SK-N-SH (cell line): ENCODE measurements around the gene SMARCC2. TPM values are rescaled to one million over a fixed set of nuclear protein-coding genes. Genes with fewer than 3 reads are reported as not detected.

Experiments used
- CTCF ChIA-PET: fragments of 300-600, 350-600 bp; formaldehyde crosslinking; extraction: SDS; loops from one replicate; lab custom pipeline; 2021; lab: Yijun Ruan, JAX
- POLR2A ChIA-PET: fragments of 350-600 bp; sonication (Branson Sonifier 250); formaldehyde crosslinking; extraction: SDS; loops from one replicate; lab custom pipeline; 2020; ENCODE audit warnings: antibody characterized with exemption, inconsistent platforms; lab: Yijun Ruan, JAX
- DNase-seq: peaks from one replicate; pipeline ENCODE4 v3.0.0; 2012
- H2AFZ ChIP-seq: fragments of 200-600 bp; sonication (generic); 2 replicates; pipeline ENCODE4 v1.8.1; 2016; ENCODE audit warnings: antibody characterized with exemption, mild to moderate bottlenecking, low read depth
- H3F3A ChIP-seq: fragments of 200-600 bp; sonication (generic); replicated peaks from 2 replicates; pipeline ENCODE3; 2016; ENCODE audit warnings: antibody characterized with exemption, mild to moderate bottlenecking; ENCODE audit not compliant: insufficient read depth
- H3K27ac ChIP-seq, 2 experiments: fragments of 200-500 bp in 1 of 2; fragments of 200-600 bp in 1 of 2; sonication (Bioruptor generic) in 1 of 2; sonication (generic), shearing (Covaris generic) in 1 of 2; 2 replicates each; pipeline versions ENCODE4 v1.5.1 to v1.6.1; 2014 to 2016; ENCODE audit warnings: low read depth in 2 of 2, inconsistent platforms in 1 of 2, low read length in 1 of 2, mild to moderate bottlenecking in 1 of 2, mixed read lengths in 1 of 2
- H3K27me3 ChIP-seq: fragments of 200-600 bp; sonication (generic), shearing (Covaris generic); 2 replicates; pipeline ENCODE4 v1.6.1; 2016; ENCODE audit warnings: mixed run types; ENCODE audit not compliant: insufficient read depth
- H3K36me3 ChIP-seq, 2 experiments: fragments of 200-500 bp in 1 of 2; fragments of 200-600 bp in 1 of 2; sonication (Bioruptor generic) in 1 of 2; sonication (generic) in 1 of 2; replicated peaks in 1 of 2; 2 replicates each; pipeline versions ENCODE3 to v1.5.1; 2014 to 2016; ENCODE audit warnings: low read length in 1 of 2, mild to moderate bottlenecking in 1 of 2; ENCODE audit not compliant: insufficient read depth in 2 of 2, control insufficient read depth in 1 of 2
- H3K4me1 ChIP-seq, 2 experiments: fragments of 200-500 bp in 1 of 2; fragments of 200-600 bp in 1 of 2; sonication (Bioruptor generic) in 1 of 2; sonication (generic), shearing (Covaris generic) in 1 of 2; 2 replicates each; pipeline versions ENCODE4 v1.5.1 to v1.6.1; 2014 to 2016; ENCODE audit warnings: low read depth in 1 of 2, low read length in 1 of 2, mixed run types in 1 of 2; ENCODE audit not compliant: insufficient read depth in 2 of 2, control insufficient read depth in 1 of 2
- H3K4me2 ChIP-seq: fragments of 200-600 bp; sonication (generic), shearing (Covaris generic); 2 replicates; pipeline ENCODE4 v1.6.1; 2017; ENCODE audit warnings: mixed run types
- H3K4me3 ChIP-seq, 2 experiments: fragments of 200-500 bp in 1 of 2; fragments of 200-600 bp in 1 of 2; sonication (Bioruptor generic) in 1 of 2; sonication (generic), shearing (Covaris generic) in 1 of 2; 2 replicates each; pipeline versions ENCODE4 v1.5.1 to v1.8.1; 2014 to 2016; ENCODE audit warnings: low read depth in 2 of 2, inconsistent platforms in 1 of 2, low read length in 1 of 2, mild to moderate bottlenecking in 1 of 2, mixed read lengths in 1 of 2, moderate library complexity in 1 of 2
- H3K79me2 ChIP-seq: fragments of 200-600 bp; sonication (generic); 2 replicates; pipeline ENCODE4 v1.8.1; 2017; ENCODE audit warnings: mild to moderate bottlenecking; ENCODE audit not compliant: insufficient read depth
- H3K9ac ChIP-seq: fragments of 200-600 bp; sonication (generic); 2 replicates; pipeline ENCODE4 v1.6.1; 2017; ENCODE audit warnings: mixed run types
- H3K9me2 ChIP-seq: fragments of 200-600 bp; sonication (generic); 2 replicates; pipeline ENCODE4 v1.6.1; 2017; ENCODE audit warnings: mixed run types
- H3K9me3 ChIP-seq: fragments of 200-600 bp; sonication (generic); 2 replicates; pipeline ENCODE4 v1.6.1; 2017; ENCODE audit warnings: mixed run types, mild to moderate bottlenecking, moderate library complexity
- H4K20me1 ChIP-seq: fragments of 200-600 bp; sonication (generic); 2 replicates; pipeline ENCODE4 v1.6.1; 2017; ENCODE audit warnings: mild to moderate bottlenecking, mixed run types; ENCODE audit not compliant: insufficient read depth
- CTCF ChIP-seq: fragments of 200-600 bp; sonication (generic); IDR thresholded peaks from 2 replicates; pipeline ENCODE4 v1.6.1; 2017; ENCODE audit warnings: antibody characterized with exemption, mild to moderate bottlenecking, moderate library complexity
- EZH2phosphoT487 ChIP-seq: fragments of 200-600 bp; sonication (generic); IDR thresholded peaks from 2 replicates; pipeline ENCODE4 v1.6.1; 2017; ENCODE audit warnings: low read depth, mixed run types, mild to moderate bottlenecking, antibody characterized with exemption, moderate library complexity, borderline replicate concordance
- FOSL2 ChIP-seq: IDR thresholded peaks from 2 replicates; pipeline ENCODE4 v1.4.0; 2012; ENCODE audit warnings: low read depth, mild to moderate bottlenecking, moderate library complexity, borderline replicate concordance
- GABPA ChIP-seq: IDR thresholded peaks from 2 replicates; pipeline ENCODE4 v1.4.0; 2012; ENCODE audit warnings: low read depth, mild to moderate bottlenecking
- GATA2 ChIP-seq: sonication (generic); formaldehyde crosslinking; IDR thresholded peaks from 2 replicates; pipeline ENCODE4 v1.5.0; 2020; ENCODE audit warnings: mild to moderate bottlenecking, missing genetic modification reagents
- NFIC ChIP-seq: IDR thresholded peaks from 2 replicates; pipeline ENCODE4 v1.4.0; 2012; ENCODE audit warnings: borderline replicate concordance
- RAD21 ChIP-seq: IDR thresholded peaks from 2 replicates; pipeline ENCODE4 v1.6.1; 2012; ENCODE audit warnings: mild to moderate bottlenecking, low read length
- RCOR1 ChIP-seq: fragments of 150-350 bp; IDR thresholded peaks from 2 replicates; pipeline ENCODE4 v1.6.1; 2017; ENCODE audit warnings: antibody characterized with exemption, low read length
- RFX5 ChIP-seq: IDR thresholded peaks from 2 replicates; pipeline ENCODE4 v1.6.1; 2012; ENCODE audit warnings: mild to moderate bottlenecking, improper control_type of control experiment, low read length
- SIN3A ChIP-seq: IDR thresholded peaks from 2 replicates; pipeline ENCODE4 v1.6.1; 2012; ENCODE audit warnings: low read depth, mild to moderate bottlenecking, low read length, moderate library complexity, borderline replicate concordance
- TEAD4 ChIP-seq: IDR thresholded peaks from 2 replicates; pipeline ENCODE4 v1.4.0; 2012; ENCODE audit warnings: mild to moderate bottlenecking, borderline replicate concordance; ENCODE audit not compliant: insufficient read depth
- YY1 ChIP-seq: IDR thresholded peaks from 2 replicates; pipeline ENCODE4 v1.4.0; 2012; ENCODE audit warnings: low read depth, mild to moderate bottlenecking
- ZBTB33 ChIP-seq: IDR thresholded peaks from 2 replicates; pipeline ENCODE4 v1.4.0; 2012; ENCODE audit warnings: low read depth, borderline replicate concordance
- WGBS: methylation state at CpG from one replicate; pipeline ENCODE4 v1.1.6; 2017; ENCODE audit warnings: low lambda C conversion rate; 5-methylcytosine and 5-hydroxymethylcytosine counted together
- polyA plus RNA-seq, 3 experiments: library from polyadenylated mRNA; depleted of rRNA; stranded (reverse); fragments of >200 nt; gene quantifications; 2 replicates each; pipeline ENCODE4 v1.2.3, GENCODE V29; 2012
- TF ChIP-seq, protein P1 (sequence below): fragments of 150-350 bp; IDR thresholded peaks from 2 replicates; pipeline ENCODE4 v1.6.1; 2017; ENCODE audit warnings: antibody characterized with exemption, low read length, low read depth, borderline replicate concordance
- TF ChIP-seq, protein P2 (sequence below): IDR thresholded peaks from 2 replicates; pipeline ENCODE4 v1.4.0; 2012; ENCODE audit warnings: low read depth

Gene SMARCC2
- polyA plus RNA-seq, 1 of the 3 experiments (the other 2 are of a cell fraction) = 64.3 TPM

DNA sequence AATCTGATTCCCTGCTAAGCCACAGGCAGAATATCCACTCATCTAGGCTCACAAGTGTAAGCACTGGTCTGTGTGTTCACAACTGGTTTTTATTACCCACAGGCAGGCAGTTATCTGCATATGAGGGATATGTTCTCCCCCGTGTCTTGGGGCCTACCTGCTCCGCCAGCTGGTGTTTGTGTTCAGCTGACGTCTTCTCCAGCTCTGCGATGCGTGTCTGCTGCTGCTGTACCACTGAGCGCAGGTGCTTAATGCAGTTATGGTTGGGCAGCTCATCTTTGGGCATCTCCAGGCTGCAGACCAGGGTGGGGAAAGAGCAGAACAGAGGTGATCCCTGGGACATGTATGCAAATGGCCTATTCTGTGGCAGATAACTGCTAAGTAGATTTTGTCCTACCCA lies 18.7 kb upstream of the SMARCC2 start:
- H3K36me3 ChIP-seq = peaks cover 68% of the 10 kb centered on the region in 2 experiments
- CTCF ChIA-PET = interaction anchor here (0.7 to 7.3 kb wide), 6 partner anchors 14 to 256 kb away, joined by 3 to 123 read pairs (median 17); partner anchors contain the start of genes ANKRD52, COQ10A, RNF41 and SMARCC2
- H3K27ac ChIP-seq = no peak overlapping the region
- H3K9me2 ChIP-seq = no peaks in the 10 kb centered on the region
- no peaks in the 10 kb centered on the region for H3K27me3 ChIP-seq
- POLR2A ChIA-PET = interaction anchor here (3.8 kb wide), 1 partner anchor 13 kb away, joined by 23 read pairs; the partner anchor contains the start of gene RNF41
- DNase-seq = no peak
- 86% methylated on average over 6 of the region's 6 CpGs for WGBS
- no peaks in the 10 kb centered on the region for H3K9me3 ChIP-seq
- TF ChIP-seq SIN3A = no peak
- TF ChIP-seq CTCF = no peak
- TF ChIP-seq EZH2phosphoT487 = no peak
- no peak for TF ChIP-seq ZBTB33
- TF ChIP-seq NFIC = no peak
- TF ChIP-seq RCOR1 = no peak
- no peak for TF ChIP-seq YY1
- TF ChIP-seq, all 33 proteins: peak for 0
- H3K4me2 ChIP-seq = no peak overlapping the region
- no peaks in the 10 kb centered on the region; the same call in 1 of the 2 replicates for H4K20me1 ChIP-seq
- H3K4me3 ChIP-seq = no peak overlapping the region
- H3F3A ChIP-seq = peaks cover 42% of the 10 kb centered on the region
- peaks cover 4% of the 10 kb centered on the region; the same call in 1 of the 2 replicates for H3K79me2 ChIP-seq
- no peaks in the 10 kb centered on the region; a peak in 1 of 4 replicates for H3K4me1 ChIP-seq
- H3K9ac ChIP-seq = no peak overlapping the region
- no peak overlapping the region for H2AFZ ChIP-seq

GRCh38 chr12:56206452-56207166 lies 17.3 kb upstream of the SMARCC2 start:
- Histone ChIP-seq H3K36me3 (peaks cover 54 to 58% of the 10 kb centered on the region in 2 experiments), H3K4me3 (no peak overlapping the region), H3K27me3 (no peaks in the 10 kb centered on the region), H2AFZ (no peak overlapping the region), H3K9ac (no peak overlapping the region), H3K27ac (peak overlapping the region in 1 of 2 experiments; percentile 29; a peak in 1 of 4 replicates), H4K20me1 (no peaks in the 10 kb centered on the region; the same call in 1 of the 2 replicates), H3K9me2 (no peaks in the 10 kb centered on the region), H3F3A (peaks cover 46% of the 10 kb centered on the region), H3K79me2 (no peaks in the 10 kb centered on the region; the same call in 1 of the 2 replicates), H3K4me1 (no peaks in the 10 kb centered on the region; a peak in 1 of 4 replicates), H3K9me3 (no peaks in the 10 kb centered on the region), H3K4me2 (no peak overlapping the region)
- ChIA-PET POLR2A (interaction anchor here (0.6 to 3.8 kb wide), 3 partner anchors 15 to 140 kb away, joined by 3 to 23 read pairs (median 8); partner anchors contain the start of gene RNF41), CTCF (interaction anchor here (0.5 to 7.3 kb wide), 25 partner anchors 8 to 523 kb away, joined by 3 to 123 read pairs (median 3); partner anchors contain the start of genes ANKRD52, COQ10A, MYL6B and RNF41)
- DNase-seq = peak; percentile 67
- 73% methylated on average over 13 of the region's 14 CpGs for WGBS
- TF ChIP-seq GABPA (no peak), CTCF (peak; percentile 66), RFX5 (no peak), GATA2 (CRISPR knock-in tag) (no peak), RAD21 (peak; percentile 61), FOSL2 (peak; percentile 37; the same call in 1 of the 2 replicates), NFIC (no peak), TEAD4 (no peak)
- TF ChIP-seq, protein P1, sequence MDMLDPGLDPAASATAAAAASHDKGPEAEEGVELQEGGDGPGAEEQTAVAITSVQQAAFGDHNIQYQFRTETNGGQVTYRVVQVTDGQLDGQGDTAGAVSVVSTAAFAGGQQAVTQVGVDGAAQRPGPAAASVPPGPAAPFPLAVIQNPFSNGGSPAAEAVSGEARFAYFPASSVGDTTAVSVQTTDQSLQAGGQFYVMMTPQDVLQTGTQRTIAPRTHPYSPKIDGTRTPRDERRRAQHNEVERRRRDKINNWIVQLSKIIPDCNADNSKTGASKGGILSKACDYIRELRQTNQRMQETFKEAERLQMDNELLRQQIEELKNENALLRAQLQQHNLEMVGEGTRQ = no peak
- TF ChIP-seq, protein P2, sequence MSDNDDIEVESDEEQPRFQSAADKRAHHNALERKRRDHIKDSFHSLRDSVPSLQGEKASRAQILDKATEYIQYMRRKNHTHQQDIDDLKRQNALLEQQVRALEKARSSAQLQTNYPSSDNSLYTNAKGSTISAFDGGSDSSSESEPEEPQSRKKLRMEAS = no peak
